HG03460 (cell line): ENCODE measurements around the gene AIP.

Source experiments
- ATAC-seq: cut with Tn5 transposase; IDR thresholded peaks from one replicate; pipeline ENCODE4 v1.9.1; 2021; ENCODE audit not compliant: unreplicated experiment

Gene AIP

DNA sequence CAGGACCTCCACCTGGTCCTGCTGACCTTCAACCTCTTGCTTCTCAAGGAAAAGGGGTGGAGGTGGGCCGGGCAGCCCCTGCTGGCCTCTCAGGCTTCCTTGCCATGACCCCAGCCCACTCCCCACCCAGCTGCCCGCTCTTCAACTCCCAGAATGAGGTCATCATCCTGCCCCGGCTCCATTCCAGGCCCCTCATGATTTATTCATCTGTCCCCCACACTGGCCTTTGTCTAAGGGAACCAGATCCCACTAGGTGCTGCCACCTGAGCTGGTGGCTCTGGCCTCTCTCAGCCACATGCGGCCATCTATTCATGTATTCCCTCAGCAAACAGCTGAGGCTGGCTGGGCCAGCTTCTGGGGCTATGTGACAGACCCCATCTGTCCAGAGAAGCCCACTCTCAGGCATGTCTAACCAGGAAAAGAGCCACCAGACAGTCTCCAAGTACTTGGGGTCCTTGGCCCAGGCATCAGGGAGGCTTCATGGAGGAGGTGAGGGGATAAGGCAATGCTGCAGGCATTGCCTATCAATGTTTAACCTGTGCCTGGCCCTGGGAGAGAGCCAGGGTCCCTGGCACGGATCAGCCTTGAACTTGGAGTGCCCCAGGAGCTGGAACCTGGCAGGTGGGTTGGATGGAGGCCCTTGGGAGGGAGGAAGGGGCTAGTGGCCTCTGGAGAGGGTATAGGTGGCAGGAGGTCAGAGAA, 42.6 kb downstream of the AIP start:
- ATAC-seq, result no peak

DNA sequence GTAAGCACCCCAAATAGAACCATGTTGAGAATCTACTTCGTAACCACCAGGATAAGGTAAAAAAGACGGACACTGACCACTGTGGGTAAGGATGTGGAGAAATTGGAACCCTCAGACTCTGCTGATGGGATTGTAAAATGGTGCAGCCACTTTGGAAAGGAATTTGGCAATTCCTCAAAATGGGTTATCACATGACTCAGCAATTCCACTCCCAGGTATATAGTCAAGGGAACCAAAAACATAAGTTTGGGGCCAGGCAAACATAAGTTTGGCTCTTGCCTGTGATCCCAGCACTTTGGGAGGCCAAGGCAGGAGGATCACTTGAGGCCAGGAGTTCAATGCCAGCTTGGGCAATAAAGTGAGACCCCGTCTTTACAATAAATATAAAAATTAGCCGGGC, 45.5 kb downstream of the AIP start:
- ATAC-seq, result no peak

DNA sequence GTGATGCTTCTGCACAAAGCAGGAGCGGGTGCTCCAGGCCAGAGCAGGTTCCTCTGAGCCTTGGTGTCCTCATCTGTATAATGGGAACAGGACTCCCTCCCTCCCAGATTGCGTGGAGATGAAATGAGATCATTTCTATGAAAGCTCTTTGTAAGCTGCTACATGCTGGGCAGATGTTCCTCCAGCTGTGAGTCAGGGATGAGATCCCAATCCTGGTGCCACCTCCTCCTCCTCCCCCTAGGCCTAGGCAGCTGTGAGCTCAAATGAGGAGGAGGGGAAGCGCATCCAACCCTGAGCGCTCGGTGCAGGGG, 47.4 kb downstream of the AIP start:
- no peak for ATAC-seq

DNA sequence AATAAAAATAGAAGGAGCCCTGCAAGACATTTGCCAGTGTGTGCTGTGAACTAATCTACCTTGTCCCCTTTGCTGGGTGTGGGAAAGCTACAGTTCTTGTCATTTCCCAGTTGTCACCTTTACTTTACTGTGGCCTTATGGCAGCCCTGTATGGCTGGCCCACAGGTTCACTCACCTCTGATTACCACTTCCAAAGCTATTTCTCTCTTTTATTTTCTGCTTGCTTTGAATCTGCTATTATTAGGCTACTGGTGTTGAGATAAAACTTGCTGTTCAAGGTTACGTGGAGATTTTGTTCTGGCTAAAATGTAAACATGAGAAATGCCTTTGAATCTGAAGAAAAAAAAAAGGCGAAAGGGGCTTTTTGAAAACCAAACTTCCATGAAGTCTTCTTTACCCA, 50.1 kb downstream of the AIP start:
- ATAC-seq, result no peak

DNA sequence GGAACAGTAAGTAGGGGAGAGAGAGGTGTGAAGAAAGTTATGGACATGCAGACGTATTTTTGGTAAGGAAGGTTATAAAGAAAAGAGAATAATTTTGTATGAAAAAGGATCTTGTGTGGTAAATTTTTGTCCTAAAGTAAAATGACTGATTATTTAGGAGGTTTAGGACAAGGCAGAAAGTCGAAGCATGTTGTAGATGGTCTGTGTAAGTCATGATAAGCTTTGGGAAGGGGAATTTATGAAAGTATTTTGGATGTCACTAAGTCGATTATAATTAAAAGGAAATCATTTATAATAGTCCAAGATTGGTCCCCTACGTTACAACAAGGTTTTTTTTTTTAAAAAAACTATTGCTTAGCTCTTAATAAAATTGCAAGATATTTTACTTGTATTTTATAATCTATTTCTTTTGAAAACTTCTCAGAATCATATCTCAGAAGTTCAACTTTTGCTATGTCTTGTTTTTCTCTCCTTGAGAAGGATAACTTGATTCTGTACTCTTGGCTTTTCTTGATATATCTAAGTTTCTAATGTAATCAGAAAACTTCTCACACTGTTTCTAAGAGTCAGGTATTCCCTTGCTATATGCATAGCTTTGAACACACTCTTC, 51.3 kb downstream of the AIP start:
- ATAC-seq, result no peak

DNA sequence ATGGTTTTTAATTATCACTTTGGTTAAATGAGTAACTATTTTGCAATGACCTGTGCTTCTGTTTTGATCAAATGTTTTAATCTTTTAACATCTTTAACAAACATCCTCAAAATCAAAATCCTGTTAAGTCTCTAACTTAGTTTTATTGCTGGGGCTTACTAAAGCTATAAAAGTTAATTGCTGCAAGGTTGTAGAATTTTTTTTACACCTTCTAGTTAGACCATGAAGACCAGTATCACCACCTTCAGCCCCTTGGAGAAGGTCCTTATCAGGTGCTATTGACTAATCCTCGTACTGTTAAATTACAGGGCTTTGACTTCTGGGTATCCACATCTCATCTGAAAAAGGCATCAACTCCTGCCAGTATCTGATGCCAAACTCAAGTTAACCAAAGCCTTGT, 52.7 kb downstream of the AIP start:
- no peak for ATAC-seq

DNA sequence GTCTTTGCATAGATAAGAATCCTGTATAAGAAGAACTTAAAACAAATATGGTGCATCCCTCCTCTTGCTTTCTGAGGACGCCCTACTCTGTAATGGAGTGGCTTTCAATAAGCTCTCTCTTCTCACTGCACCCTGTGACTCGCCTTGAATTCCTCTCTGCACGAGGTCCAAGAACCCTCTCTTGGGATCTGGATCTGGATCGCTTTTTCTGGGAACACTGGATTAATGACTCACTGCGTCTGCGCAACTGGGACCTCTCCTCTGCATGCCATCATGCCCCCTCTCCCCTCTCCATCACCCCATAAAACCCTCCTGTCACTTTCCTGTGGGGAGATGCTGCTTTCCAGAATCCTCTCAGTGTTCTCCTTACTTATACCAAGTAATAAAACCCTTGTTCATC, 55.5 kb downstream of the AIP start:
- ATAC-seq, result no peak

DNA sequence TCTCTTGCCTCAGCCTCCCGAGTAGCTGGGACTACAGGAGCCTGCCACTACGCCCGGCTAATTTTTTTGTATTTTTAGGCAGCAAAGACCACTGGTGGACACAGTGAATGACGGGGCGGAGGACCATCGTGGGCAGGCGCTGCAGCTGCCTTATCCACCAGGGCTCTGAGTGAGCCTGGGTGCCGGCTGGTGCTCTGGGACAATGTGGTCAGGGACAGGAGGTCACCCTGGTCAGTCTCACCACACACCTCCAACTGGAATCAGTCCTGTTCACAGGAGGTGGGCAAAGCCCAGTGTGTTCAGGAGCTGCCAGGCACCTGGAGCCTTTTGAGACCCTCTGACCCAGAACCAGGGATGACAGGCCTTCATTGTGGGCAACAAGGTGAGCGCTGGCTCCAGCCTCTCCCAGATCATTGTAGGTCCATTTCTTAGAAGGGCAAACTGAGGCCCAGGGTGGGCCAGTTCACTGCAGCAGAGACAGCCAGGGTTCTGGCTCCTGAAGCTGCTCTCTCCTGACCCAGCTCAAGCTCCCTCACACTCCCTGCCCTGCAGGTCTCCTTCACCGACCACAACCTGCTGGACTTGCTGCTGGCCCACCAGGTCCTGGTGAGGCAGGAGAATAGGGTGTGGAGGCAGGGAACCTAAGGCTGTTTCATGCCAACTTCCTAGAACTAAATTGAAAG, 56.1 kb downstream of the AIP start:
- ATAC-seq, result no peak

DNA sequence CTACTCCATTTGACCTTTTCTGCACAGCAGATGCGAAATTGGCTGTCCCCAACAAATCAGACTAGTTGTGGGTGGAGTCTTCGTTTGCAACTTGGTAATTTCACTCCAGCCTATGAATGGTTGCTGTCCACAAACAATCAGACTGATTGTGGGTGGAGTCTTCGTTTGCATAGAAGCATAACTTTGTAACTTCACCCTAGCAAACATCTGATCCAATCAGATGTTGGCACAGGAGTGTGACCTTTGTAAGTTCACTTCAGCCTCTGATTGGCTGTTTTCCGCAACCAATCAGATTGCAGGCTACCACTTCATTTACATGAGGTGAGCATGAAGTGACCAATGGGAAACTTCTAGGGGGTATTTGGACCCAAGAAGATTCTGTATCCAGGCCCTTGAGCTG, 56.7 kb downstream of the AIP start:
- ATAC-seq, result no peak
